GM19023 (cell line): ENCODE measurements around the gene USP21.
A peak's percentile ranks its signal among the peaks of the same experiment; 100 is the strongest.

ENCODE experiments used
- ATAC-seq: cut with Tn5 transposase; IDR thresholded peaks from one replicate; pipeline ENCODE4 v1.9.1; 2021; ENCODE audit warnings: mild to moderate bottlenecking, moderate library complexity; ENCODE audit not compliant: unreplicated experiment

The USP21 gene

DNA sequence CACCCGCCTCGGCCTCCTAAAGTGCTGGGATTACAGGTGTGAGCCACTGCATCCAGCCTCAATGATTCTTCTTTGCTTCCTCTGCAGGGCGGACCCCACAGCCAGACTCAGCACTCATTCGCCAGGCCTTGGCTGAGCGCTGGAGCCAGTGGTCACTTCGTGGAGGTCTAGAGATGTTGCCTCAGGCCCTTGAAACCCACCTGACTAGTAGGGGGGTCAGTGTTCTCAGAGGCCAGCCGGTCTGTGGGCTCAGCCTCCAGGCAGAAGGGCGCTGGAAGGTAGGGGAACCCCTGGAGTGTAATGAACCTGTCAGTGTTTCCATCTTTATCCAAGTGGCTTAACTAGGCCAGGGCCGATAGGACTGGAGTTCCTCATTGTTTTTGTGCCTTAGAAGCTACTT is 9.6 kb downstream of the USP21 start:
- no peak for ATAC-seq

DNA sequence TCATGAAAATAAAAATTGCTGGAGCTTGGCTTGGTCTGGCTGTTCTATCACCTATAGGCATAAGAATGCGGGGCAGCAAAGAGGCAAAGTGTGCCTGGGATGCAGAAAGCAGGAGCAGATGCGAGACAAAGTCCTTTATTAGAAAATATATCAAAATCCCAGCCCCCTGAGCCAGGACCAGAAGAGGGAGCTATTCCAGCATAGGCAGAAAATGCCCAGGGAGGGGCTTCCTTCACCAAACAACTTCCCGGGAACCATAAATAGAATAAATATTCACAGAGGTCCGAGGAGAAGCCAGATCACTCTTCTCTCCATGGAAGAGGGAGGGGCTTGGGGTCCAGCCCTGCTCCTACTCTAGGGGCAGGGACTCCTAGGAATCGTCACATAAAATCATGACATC is 11.9 kb downstream of the USP21 start:
- ATAC-seq = no peak

GRCh38 chr1:161171696-161172095 is 12.4 kb downstream of the USP21 start:
- no peak for ATAC-seq

GRCh38 chr1:161172349-161172748 is 13.0 kb downstream of the USP21 start:
- ATAC-seq = no peak

- no peak for ATAC-seq
Observed at GRCh38 chr1:161172776-161173376, 13.6 kb downstream of the USP21 start.

DNA sequence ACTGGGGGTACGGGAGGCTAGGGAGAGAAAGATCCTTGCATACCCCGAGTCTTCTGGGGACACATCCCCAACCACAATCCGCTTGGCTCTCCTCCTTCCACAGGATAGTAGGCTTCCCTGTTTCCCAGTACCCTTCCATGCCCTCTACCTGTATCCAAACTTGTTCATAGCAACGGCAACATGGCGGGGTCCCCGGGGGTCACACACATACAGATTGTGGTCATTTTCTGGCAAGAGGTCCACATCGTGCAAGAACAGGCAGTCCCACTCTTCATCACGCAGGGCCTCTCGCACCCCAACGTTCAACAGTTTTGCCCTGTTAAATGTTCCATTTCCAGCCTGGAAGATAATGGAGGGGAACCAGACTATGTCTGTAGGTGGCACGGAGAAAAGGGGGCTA is 14.4 kb downstream of the USP21 start:
- no peak for ATAC-seq

GRCh38 chr1:161174911-161175310 is 15.6 kb downstream of the USP21 start:
- ATAC-seq = no peak

DNA sequence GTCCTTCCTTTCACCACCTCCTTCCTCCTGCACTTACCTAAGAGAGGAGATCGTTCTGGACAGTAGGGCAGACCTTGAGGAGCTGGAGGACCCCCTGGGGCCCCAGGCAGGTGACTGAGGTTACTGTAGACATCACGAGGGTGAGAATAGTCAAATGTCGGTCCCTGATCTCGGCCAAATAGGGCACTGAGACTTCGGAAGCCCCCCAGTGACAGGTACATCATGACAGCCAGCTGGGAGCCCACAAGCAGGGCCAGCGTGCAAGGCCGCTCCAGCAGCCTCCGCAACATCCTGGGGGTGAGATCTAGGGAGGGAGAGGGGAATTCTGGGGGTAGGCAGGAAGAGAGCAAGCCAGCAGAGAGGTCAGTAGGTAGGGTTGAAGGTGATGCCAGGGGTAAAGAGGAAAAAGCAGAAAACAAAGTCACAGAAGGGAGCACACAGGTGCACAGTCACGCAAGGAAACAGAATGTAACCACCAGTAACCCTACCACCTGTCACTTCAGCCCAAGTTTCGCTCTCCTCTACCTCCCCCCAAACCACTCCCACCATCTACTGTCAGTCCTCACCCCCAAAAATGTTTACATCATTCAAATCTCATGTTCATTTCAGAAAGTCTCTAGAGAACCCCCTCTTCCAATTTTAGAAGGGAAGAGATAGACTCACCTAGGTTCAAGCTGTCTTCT is 16.6 kb downstream of the USP21 start:
- no peak for ATAC-seq

GRCh38 chr1:161176468-161177111 is 17.3 kb downstream of the USP21 start:
- ATAC-seq = no peak

DNA sequence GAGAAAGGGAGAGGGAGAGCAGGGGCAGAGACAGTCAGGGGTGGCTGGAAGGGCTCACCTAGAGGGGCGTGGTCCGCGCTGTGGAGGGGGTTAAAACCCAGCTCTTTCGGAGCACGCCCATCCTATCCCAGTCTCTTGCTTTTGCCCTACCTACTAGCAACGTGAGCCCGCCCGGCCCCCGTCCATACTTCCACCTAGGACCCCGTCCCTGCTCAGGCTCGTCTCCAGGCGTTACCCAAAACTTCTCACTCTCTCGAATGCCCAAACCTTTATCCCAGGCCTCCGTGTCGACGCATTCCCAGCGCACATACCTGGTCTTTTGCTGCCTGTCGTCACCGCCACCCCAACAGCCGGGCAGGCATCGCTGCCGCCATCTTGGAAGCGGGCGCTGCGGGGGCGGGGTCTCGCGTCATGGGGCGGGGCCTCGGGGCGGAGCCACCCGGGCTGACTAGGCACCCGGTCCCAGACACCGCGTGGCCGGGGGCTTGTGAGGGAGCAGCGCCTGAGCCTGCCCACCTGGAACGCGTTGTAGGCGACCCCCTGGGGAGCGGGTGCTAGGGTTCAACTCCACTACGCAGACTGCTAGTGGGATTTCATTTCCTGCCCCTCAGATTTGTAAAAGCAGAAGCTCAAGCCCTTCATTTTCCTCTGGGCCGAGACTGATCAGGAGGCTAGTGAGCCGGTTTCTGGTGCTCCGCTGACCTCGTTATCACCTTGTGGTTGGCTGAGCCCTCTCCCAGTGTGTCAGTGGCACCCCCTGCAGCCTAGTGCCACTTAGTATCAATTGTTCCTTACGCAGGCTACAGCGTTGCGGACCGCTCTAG is 18.0 kb downstream of the USP21 start, which contains the start of gene B4GALT3:
TSS of gene B4GALT3 (minus strand) at position 396 of the 824 bp plus-strand sequence. CDS start 1,447 bp downstream, outside the sequence.
- peak; percentile 83 for ATAC-seq

DNA sequence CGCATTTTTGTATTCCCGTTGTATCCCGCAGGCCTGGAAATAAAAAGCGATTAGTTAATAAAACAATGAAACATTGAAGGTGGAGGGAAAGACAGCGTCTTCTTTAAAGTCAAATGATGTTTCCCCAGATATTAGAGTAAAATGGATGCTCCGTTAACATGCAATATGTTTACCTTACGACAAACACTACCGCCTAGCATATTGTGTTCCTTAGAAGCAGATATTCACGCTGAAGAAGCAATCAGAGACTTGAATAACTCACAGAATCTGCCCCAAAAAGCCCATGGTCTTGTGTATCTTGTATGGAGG is 18.6 kb downstream of the USP21 start:
- ATAC-seq = no peak

- no peak for ATAC-seq
Observed at GRCh38 chr1:161179698-161180097, 20.4 kb downstream of the USP21 start.

DNA sequence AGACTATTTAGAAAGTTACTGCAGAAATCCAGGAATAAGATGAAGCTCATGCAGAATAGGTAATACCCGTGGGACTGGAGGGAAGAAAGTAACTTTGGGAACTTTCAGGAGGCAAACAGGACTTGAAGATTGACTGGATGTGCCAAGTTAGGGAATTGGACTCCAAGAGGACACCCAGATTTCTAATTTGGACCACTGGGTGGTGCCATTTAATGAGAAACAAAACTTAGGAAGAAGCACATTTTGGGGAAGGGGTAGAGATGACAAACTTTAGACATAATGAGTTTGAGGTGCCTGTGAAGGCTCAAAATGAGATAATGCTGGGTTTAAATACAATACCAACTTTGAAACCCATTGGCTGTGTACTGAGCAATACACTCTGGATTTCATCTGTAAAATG is 21.3 kb downstream of the USP21 start:
- no peak for ATAC-seq

DNA sequence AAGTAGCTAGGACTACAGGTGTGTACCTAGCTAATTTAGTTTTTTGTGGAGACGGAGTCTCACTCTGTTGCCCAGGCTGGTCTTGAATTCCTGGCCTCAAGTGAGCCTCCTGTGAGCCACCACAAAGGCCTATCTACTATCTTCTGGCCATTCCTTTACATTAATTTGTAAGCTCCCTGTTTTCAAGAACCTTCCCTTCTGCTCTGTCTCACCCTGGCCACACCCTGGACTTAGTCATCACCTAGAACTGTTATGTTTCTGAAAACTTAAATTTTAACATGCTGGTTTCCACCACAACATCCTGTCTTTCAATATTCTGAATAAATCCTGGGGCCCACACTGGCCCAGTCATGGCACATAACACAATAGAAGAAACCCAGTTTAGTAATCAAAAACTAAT is 22.9 kb downstream of the USP21 start:
- peak; percentile 34 for ATAC-seq

DNA sequence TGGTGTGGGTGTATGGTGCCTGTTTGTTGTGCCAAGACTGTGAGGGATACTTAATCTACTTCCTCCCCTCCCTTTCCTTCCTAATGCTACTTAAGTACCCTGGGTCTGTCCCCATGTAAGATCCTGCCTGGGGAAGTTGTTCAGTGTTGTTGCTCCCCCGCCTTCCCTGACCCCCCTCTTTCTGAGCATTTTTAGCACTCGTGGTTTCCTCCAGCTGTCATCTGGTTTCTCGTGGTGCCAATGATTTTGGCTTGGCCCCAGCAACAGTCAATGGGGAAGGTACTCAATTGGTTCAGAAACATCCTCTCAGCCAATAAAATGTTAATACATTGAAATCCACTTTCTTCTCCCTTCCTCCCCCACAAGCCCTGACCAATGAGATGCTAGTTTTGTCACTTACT is 26.0 kb downstream of the USP21 start:
- ATAC-seq = peak; percentile 66

- peak; percentile 16 for ATAC-seq
Observed at GRCh38 chr1:161185732-161186311, 26.5 kb downstream of the USP21 start.

DNA sequence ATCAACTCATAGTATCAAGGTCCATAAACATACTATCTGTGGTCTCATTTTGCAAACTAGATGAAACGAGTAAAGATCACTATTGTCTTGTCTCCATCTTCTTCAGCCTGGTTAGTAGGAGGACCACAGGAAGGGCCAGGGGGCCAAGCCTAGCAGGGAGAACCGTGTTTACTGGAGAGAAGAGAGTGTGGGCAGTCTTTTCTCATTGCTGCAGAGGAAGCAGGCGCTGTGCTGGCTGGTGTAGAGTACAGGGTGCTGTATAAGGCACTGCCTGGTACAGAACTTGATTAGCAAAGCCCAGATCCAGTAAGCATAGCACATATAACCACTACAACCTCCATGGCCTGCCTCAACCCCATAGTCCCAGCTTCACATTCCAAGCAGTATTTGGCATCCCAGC is 28.0 kb downstream of the USP21 start:
- no peak for ATAC-seq

DNA sequence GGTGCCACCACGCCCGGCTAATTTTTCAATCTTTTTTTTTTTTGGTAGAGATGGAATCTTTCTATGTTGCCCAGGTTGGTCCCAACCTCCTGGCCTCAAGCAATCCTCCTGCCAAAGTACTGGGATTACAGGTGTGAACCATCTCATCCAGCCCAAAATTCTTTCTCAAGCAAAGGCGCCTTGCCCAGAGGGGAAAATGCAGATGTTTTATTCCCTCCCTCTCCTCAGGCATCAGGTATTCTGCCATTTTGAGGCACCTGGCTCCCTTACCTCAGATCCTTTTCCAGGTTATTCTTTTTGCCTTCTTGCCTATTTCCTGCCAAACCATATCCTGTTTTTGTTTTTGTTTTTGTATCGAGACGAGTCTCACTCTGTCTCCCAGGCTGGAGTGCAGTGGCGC is 29.1 kb downstream of the USP21 start:
- ATAC-seq = no peak

- ATAC-seq = no peak
Observed at GRCh38 chr1:161189036-161189435, 29.7 kb downstream of the USP21 start.

- no peak for ATAC-seq
Observed at GRCh38 chr1:161190962-161191521, 31.7 kb downstream of the USP21 start.

GRCh38 chr1:161191971-161192370 is 32.7 kb downstream of the USP21 start:
- no peak for ATAC-seq
